Activated naive CD8-positive, alpha-beta T cell treated with anti-CD3 and anti-CD28 coated beads, Interleukin-2, amount 50 U/mL, for 16 hours (primary cell): ENCODE data around the gene FYB2.

Experiments
- DNase-seq: peaks from one replicate; pipeline ENCODE4 v3.0.0-alpha.2; 2020; ENCODE audit warnings: low read depth, low spot score

FYB2 gene, protein sequence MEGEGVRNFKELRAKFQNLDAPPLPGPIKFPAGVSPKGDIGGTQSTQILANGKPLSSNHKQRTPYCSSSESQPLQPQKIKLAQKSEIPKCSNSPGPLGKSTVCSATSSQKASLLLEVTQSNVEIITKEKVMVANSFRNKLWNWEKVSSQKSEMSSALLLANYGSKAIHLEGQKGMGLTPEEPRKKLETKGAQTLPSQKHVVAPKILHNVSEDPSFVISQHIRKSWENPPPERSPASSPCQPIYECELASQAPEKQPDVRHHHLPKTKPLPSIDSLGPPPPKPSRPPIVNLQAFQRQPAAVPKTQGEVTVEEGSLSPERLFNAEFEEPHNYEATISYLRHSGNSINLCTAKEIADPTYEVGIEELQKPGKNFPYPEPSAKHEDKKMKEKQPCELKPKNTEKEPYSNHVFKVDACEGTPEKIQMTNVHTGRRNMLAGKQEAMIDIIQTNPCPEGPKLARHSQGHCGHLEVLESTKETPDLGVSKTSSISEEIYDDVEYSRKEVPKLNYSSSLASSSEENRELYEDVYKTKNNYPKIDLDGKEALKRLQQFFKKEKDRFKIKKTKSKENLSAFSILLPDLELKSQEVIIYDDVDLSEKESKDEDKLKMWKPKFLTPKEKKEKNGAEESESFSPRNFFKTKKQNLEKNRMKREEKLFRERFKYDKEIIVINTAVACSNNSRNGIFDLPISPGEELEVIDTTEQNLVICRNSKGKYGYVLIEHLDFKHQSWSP

GRCh38 chr1:56819387-56819899 is at the start of gene FYB2:
Gene FYB2 (minus strand): TSS chr1:56819404. CDS start chr1:56819290, 114 bp downstream.
- DNase-seq = no peak

- no peak for DNase-seq
Measured at GRCh38 chr1:56868761-56869160, 49.6 kb upstream of the FYB2 start.

- no peak for DNase-seq
Measured at GRCh38 chr1:56867491-56867890, 48.3 kb upstream of the FYB2 start.

- DNase-seq = no peak
Measured at GRCh38 chr1:56866656-56867055, 47.5 kb upstream of the FYB2 start.

DNA sequence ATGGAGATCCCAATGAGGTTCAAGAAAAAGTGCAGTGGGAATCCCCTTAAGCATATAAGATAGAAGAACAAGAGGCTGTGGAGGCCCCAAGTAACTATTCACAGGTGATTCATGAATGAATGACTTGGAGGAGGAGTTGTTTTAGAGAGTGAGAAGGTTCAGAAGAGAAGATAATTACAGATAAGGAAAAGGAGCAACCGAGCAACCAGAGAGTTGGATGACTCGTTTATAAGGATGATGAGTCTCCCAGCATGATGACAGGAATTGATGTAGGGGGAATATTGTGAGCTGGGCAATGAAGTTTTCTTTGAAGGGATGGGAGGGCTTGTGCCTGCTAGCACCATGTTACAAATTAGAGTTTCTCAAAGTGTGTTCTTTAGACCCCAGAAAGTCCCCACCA is 45.2 kb upstream of the FYB2 start:
- no peak for DNase-seq

GRCh38 chr1:56863265-56863992 is 44.2 kb upstream of the FYB2 start:
- no peak for DNase-seq

- no peak for DNase-seq
Measured at GRCh38 chr1:56859287-56859686, 40.1 kb upstream of the FYB2 start.

DNA sequence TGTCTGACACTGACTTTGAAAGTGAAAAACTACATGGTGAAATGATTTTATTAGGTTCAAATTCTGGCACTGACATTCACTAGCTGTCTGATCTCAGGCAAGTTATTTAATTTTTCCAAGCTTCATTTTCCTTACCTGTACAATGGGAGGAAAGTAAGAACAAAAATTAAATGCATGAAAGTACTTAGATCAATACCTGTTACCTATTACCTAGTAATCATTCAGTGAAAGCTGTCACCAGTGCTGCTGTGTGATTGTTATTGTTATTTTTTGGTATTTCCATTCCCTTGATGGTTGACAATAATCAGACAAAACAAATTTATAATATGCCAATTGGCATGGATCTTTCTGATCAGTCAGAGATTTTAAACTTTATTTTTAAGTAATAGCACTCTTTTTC is 37.0 kb upstream of the FYB2 start:
- no peak for DNase-seq

DNA sequence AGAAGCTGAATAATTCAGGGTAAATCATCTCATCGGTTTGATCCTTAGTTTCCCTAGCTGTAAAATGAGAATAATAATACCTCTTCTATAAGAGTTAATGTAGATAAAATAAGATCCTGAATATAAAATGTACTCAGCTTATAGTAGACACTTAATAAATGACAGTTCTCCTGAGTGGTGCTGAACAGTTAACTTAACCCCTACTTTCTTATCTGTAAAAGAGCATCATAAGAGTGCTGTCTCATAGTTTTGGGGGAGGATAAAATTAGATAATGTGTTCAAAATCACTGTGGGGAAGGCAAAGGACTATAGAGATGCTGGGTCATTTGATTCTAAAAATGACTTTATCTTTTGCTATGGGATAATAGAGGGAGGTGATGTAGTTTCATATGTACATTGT is 36.0 kb upstream of the FYB2 start:
- DNase-seq = no peak

GRCh38 chr1:56854521-56855099 is 35.4 kb upstream of the FYB2 start, which contains the start of gene C8A:
Gene C8A (plus strand): TSS chr1:56854797. CDS start chr1:56854902, 105 bp downstream.
- DNase-seq = no peak

DNA sequence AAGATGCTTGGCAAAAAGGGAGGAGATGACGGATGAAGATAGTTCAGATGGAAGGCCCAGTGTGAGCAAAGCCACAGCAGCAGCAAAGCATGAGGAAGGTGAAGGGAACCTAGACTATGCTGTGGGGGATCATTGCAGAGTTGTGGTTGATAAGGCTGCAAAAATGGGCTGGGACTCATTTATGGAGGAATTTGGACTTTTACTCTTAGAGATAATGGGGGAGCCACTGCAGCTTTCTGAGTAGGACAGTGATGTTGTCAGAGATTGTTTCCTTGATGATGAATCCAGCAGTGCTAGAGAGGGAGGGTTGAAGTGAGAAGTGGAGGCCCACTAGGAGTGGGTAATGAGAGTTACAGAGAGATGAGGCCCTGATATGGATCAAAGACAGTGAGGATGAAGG is 33.3 kb upstream of the FYB2 start:
- no peak for DNase-seq

DNA sequence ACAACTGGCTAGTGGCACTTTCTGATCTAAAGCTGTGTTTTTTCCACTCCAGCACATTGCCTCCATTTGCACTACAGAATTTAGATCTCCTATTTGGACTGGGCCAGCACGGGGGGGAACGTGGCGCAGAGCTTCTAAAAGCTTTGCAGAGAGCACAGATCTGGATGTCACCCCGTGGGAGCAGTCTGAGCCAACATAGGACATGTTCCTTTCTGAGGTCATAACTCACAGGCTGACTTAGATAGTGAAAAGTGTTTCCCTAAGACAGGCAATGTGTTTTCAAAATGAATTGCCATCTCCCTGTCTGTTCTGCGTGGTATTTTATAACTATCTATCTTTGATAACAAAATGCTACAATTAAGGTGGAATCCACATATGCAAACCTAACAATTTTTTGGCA is 31.7 kb upstream of the FYB2 start:
- no peak for DNase-seq

- no peak for DNase-seq
Measured at GRCh38 chr1:56850411-56850810, 31.2 kb upstream of the FYB2 start.

DNA sequence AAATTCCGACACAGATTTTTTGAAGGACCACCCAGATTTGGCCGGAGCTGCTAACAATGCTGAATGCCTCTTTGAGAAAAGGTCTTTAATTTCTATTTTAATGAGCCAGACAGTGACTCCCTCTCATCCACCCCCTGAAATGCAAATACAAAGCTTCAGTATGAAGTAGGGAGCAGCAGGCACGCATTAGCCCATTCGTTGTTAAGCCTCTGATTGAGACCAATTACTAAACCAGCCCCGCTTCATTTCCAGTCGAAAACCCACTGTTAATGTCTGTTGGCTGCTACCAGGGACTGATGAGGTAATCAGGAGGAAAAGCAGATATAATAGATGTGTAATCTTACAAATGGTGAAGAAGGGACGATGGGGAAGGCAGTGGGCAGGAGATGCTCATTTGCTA is 30.5 kb upstream of the FYB2 start:
- no peak for DNase-seq

DNA sequence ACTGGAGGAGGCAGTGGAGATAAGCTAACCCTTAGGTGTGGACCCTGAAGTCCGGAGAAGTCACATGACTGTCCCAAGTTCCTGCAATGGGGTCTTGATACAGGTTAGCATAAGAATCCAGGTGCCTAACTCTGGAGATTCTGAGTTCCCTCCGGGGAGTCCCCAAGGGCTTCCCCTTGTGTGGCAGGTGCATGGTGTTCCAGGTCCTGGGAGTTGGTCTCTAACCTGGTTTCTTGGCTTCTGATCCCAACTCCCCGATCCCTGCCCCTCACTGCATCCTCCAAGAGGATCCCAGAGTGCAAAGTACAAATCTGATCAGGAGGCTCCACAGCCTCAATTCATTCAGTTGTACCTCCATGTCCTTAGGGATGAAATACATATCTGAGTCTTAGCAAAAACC is 26.1 kb upstream of the FYB2 start:
- no peak for DNase-seq

DNA sequence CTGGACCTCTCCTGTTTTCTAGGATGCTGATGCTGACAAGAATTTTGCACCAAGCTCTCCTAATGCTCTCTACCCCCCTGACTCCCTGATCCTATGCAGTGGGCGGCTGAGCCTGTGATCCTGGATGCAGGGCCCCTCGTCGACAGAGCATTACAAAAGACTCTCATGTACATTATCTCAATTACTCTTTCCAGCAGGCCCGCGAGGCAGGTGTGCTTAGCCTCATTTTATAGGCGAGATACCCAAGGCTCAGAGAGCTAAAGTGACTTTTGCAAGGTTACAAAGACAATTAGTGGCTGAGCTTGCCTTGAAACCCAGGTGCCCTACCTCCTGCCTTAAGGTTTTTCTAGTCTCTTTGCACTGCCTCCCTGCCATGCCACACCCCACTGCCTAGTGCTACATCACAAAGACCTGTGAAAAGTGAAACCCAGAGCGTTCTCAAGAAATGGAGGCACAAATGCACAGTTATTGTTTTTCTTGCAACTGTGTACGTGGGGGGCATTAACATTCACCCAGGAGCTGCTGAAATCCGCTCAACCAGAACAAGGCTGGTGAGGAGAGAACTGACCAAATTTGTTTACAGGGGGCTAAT is 25.4 kb upstream of the FYB2 start:
- DNase-seq = no peak

DNA sequence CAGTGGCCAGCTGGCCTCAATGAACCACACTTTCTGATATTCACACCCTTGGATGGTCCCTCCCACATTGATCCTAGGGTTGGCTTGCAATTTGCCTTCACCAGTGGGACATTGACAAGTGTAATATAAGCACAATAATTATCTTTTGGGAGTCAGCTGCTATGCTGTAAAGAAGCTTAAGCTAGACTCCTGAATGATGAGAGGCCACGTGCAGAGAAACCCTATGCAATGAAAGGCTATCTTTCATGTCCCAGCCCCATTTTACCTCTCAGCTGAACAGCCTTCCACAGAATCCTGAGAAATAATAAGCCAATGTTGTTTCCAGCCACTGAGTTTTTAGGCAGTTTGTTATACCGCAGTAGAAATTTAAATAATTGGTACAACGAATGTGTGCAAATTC is 24.3 kb upstream of the FYB2 start:
- no peak for DNase-seq

GRCh38 chr1:56838759-56839158 is 19.6 kb upstream of the FYB2 start:
- no peak for DNase-seq

DNA sequence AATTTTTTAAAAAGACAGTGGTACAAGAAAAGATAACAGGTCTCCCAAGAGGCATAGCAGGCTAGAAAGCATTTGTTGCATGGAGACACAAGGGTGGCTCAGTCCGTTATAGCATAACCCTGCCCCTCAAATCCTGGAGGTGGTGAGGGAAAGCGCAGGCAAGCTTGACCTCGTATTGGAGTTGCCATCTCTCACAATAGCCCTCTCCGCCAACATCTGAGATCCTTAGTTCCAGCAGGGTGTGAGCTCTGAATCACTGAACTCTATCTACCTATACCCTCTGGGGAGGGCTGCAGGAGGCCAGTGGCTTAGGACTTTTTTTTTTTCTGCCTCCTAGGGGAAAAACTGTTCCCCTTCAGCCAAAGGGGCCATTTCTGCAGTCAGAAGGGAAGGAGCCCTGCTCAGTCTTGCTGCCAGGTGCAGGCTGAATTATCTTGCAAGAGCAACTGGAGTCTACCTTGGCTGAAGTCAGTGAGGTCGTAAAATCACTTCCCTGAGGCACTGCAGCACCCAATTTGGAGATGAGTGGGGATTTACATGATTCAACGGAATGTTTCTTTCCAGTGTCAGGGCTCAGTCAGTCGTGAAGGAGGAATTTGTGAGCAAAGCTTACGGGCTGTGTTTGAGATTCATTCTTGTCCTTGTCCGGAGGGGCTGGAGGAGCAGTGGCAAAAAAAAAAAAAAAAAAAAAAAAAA is 18.2 kb upstream of the FYB2 start:
- DNase-seq = no peak

GRCh38 chr1:56836359-56836758 is 17.2 kb upstream of the FYB2 start:
- DNase-seq = no peak

GRCh38 chr1:56835657-56836056 is 16.5 kb upstream of the FYB2 start:
- DNase-seq = no peak
